Occipital lobe (tissue), 2 donors: ENCODE data around the gene RASSF8. TPM values are rescaled to one million over a fixed set of nuclear protein-coding genes. Genes with fewer than 3 reads are reported as not detected.

Experiments used
- DNase-seq: peaks from one replicate; lab custom pipeline; 2025; lab: John Stamatoyannopoulos, UW
- total RNA-seq: library from RNA; depleted of rRNA; stranded (reverse); fragments of >200 nt; gene quantifications from one replicate; pipeline ENCODE4 v1.2.3, GENCODE V29; 2014

The RASSF8 gene
- total RNA-seq, 1 donor from 2014 or later, result 22.5 TPM

- no peak for DNase-seq
Observed at GRCh38 chr12:25992026-25992782, 33.7 kb downstream of the RASSF8 start.

- no peak for DNase-seq
Observed at GRCh38 chr12:25993901-25994651, 35.6 kb downstream of the RASSF8 start.

GRCh38 chr12:25994901-25995625 lies 36.6 kb downstream of the RASSF8 start:
- DNase-seq, result no peak

GRCh38 chr12:25995906-25996305 lies 37.4 kb downstream of the RASSF8 start:
- no peak for DNase-seq

GRCh38 chr12:25996677-25997076 lies 38.2 kb downstream of the RASSF8 start:
- no peak for DNase-seq

- DNase-seq, result no peak
Observed at GRCh38 chr12:25997201-25997963, 38.9 kb downstream of the RASSF8 start.

- DNase-seq, result no peak
Observed at GRCh38 chr12:26000898-26001297, 42.4 kb downstream of the RASSF8 start.

GRCh38 chr12:26001530-26001929 lies 43.0 kb downstream of the RASSF8 start:
- DNase-seq, result no peak

- DNase-seq, result no peak
Observed at GRCh38 chr12:26003065-26003464, 44.6 kb downstream of the RASSF8 start.

GRCh38 chr12:26007566-26007965 lies 49.1 kb downstream of the RASSF8 start:
- DNase-seq, result no peak

GRCh38 chr12:26009593-26009992 lies 51.1 kb downstream of the RASSF8 start:
- no peak for DNase-seq

GRCh38 chr12:26010293-26010821 lies 51.9 kb downstream of the RASSF8 start:
- no peak for DNase-seq

- no peak for DNase-seq
Observed at GRCh38 chr12:26011099-26011498, 52.6 kb downstream of the RASSF8 start.

GRCh38 chr12:26014085-26014484 lies 55.6 kb downstream of the RASSF8 start:
- no peak for DNase-seq

- DNase-seq, result no peak
Observed at GRCh38 chr12:26016516-26016915, 58.0 kb downstream of the RASSF8 start.

- DNase-seq, result no peak
Observed at GRCh38 chr12:26017484-26018211, 59.2 kb downstream of the RASSF8 start.

- DNase-seq, result no peak
Observed at GRCh38 chr12:26018926-26019325, 60.4 kb downstream of the RASSF8 start.

- no peak for DNase-seq
Observed at GRCh38 chr12:26021534-26021933, 63.1 kb downstream of the RASSF8 start.

- no peak for DNase-seq
Observed at GRCh38 chr12:26022043-26022442, 63.6 kb downstream of the RASSF8 start.

- DNase-seq, result no peak
Observed at GRCh38 chr12:26026713-26027112, 68.2 kb downstream of the RASSF8 start.

- DNase-seq, result no peak
Observed at GRCh38 chr12:26027401-26027800, 68.9 kb downstream of the RASSF8 start.
